Measurements from ENCODE around the gene NUDT19.
A peak's percentile ranks its signal among the peaks of the same experiment; 100 is the strongest.
"Not testable (repeated sequence)": the region's sequence is repeated elsewhere in the genome, so short reads cannot be mapped to it uniquely, and the experiment has no call there.

The NUDT19 gene

GRCh38 chr19:32744555-32745325 is 53.1 kb downstream of the NUDT19 start:
- Mint-ChIP-seq H3K4me1 (ENCODE audit: low read depth in 2 of 2) (no peaks in the 10 kb centered on the region), H3K9me3 (no peaks in the 10 kb centered on the region), H3K27ac (no peak overlapping the region), H3K36me3 (ENCODE audit: insufficient read depth) (peaks cover 3% of the 10 kb centered on the region), H3K4me3 (no peak overlapping the region), H3K27me3 (peaks cover 8 to 14% of the 10 kb centered on the region in 2 donors)
- ATAC-seq (replicated peaks) (no peak), DNase-seq (no peak)

- H3K36me3 Mint-ChIP-seq (ENCODE audit: insufficient read depth); H3K4me1 Mint-ChIP-seq (ENCODE audit: low read depth in 2 of 2); H3K27ac Mint-ChIP-seq; H3K27me3 Mint-ChIP-seq; H3K4me3 Mint-ChIP-seq; H3K9me3 Mint-ChIP-seq: not testable (repeated sequence)
- peak; percentile 46 for ATAC-seq (replicated peaks)
- peak; percentile 10 to 52 (median 29) for DNase-seq
Observed at GRCh38 chr19:32745594-32746251, 54.1 kb downstream of the NUDT19 start.

- peak; percentile 31 to 53 (median 36) for DNase-seq
- not testable (repeated sequence) for H3K4me1 Mint-ChIP-seq (ENCODE audit: low read depth in 2 of 2); H3K9me3 Mint-ChIP-seq; H3K4me3 Mint-ChIP-seq; H3K36me3 Mint-ChIP-seq (ENCODE audit: insufficient read depth); H3K27ac Mint-ChIP-seq
- peaks cover 0 to 13% of the 10 kb centered on the region in 2 donors for H3K27me3 Mint-ChIP-seq
- ATAC-seq (replicated peaks) = peak; percentile 74
Observed at GRCh38 chr19:32746631-32747196, 55.1 kb downstream of the NUDT19 start.

GRCh38 chr19:32748497-32748896 is 56.9 kb downstream of the NUDT19 start:
- Mint-ChIP-seq H3K4me3 (no peak overlapping the region), H3K27ac (peak overlapping the region in 1 of 2 donors; percentile 78), H3K36me3 (ENCODE audit: insufficient read depth) (peaks cover 3% of the 10 kb centered on the region), H3K27me3 (peaks cover 0 to 15% of the 10 kb centered on the region in 2 donors), H3K9me3 (no peaks in the 10 kb centered on the region), H3K4me1 (ENCODE audit: low read depth in 2 of 2) (no peaks in the 10 kb centered on the region)
- ATAC-seq (replicated peaks) (no peak), DNase-seq (peak in 1 of 3 experiments; percentile 9)

- H3K9me3 Mint-ChIP-seq = no peaks in the 10 kb centered on the region
- no peak overlapping the region for H3K4me3 Mint-ChIP-seq
- DNase-seq (no peak), ATAC-seq (replicated peaks) (no peak)
- peaks cover 0 to 15% of the 10 kb centered on the region in 2 donors for H3K27me3 Mint-ChIP-seq
- peaks cover 3% of the 10 kb centered on the region for H3K36me3 Mint-ChIP-seq (ENCODE audit: insufficient read depth)
- no peaks in the 10 kb centered on the region for H3K4me1 Mint-ChIP-seq (ENCODE audit: low read depth in 2 of 2)
- no peak overlapping the region for H3K27ac Mint-ChIP-seq
Observed at GRCh38 chr19:32748948-32749347, 57.3 kb downstream of the NUDT19 start.

- DNase-seq (no peak), ATAC-seq (replicated peaks) (no peak)
- no peaks in the 10 kb centered on the region for H3K4me1 Mint-ChIP-seq (ENCODE audit: low read depth in 2 of 2)
- no peak overlapping the region for H3K4me3 Mint-ChIP-seq
- peaks cover 3% of the 10 kb centered on the region for H3K36me3 Mint-ChIP-seq (ENCODE audit: insufficient read depth)
- H3K27ac Mint-ChIP-seq = no peak overlapping the region
- H3K9me3 Mint-ChIP-seq = no peaks in the 10 kb centered on the region
- peaks cover 0 to 15% of the 10 kb centered on the region in 2 donors for H3K27me3 Mint-ChIP-seq
Observed at GRCh38 chr19:32749361-32749760, 57.7 kb downstream of the NUDT19 start.

- Mint-ChIP-seq H3K4me3 (no peak overlapping the region), H3K27me3 (peaks cover 6 to 22% of the 10 kb centered on the region in 2 donors), H3K36me3 (ENCODE audit: insufficient read depth) (peaks cover 3% of the 10 kb centered on the region), H3K27ac (no peak overlapping the region), H3K4me1 (ENCODE audit: low read depth in 2 of 2) (no peaks in the 10 kb centered on the region), H3K9me3 (no peaks in the 10 kb centered on the region)
- no peak for DNase-seq
- no peak for ATAC-seq (replicated peaks)
Observed at GRCh38 chr19:32750441-32751055, 58.9 kb downstream of the NUDT19 start.

- H3K9me3 Mint-ChIP-seq = no peaks in the 10 kb centered on the region
- H3K36me3 Mint-ChIP-seq (ENCODE audit: insufficient read depth) = peaks cover 3% of the 10 kb centered on the region
- H3K27ac Mint-ChIP-seq = no peak overlapping the region
- peaks cover 6 to 23% of the 10 kb centered on the region in 2 donors for H3K27me3 Mint-ChIP-seq
- ATAC-seq (replicated peaks) (no peak), DNase-seq (no peak)
- H3K4me3 Mint-ChIP-seq = no peak overlapping the region
- no peaks in the 10 kb centered on the region for H3K4me1 Mint-ChIP-seq (ENCODE audit: low read depth in 2 of 2)
Observed at GRCh38 chr19:32751066-32751465, 59.4 kb downstream of the NUDT19 start.

- no peaks in the 10 kb centered on the region for H3K9me3 Mint-ChIP-seq
- H3K27ac Mint-ChIP-seq = no peak overlapping the region
- H3K4me1 Mint-ChIP-seq (ENCODE audit: low read depth in 2 of 2) = no peaks in the 10 kb centered on the region
- ATAC-seq (replicated peaks) (no peak), DNase-seq (no peak)
- no peaks in the 10 kb centered on the region for H3K36me3 Mint-ChIP-seq (ENCODE audit: insufficient read depth)
- H3K27me3 Mint-ChIP-seq = peaks cover 19 to 29% of the 10 kb centered on the region in 2 donors
- H3K4me3 Mint-ChIP-seq = no peak overlapping the region
Observed at GRCh38 chr19:32757189-32757588, 65.6 kb downstream of the NUDT19 start.
